ENCODE data around the gene WDR20.
"Not testable (repeated sequence)": the region's sequence is repeated elsewhere in the genome, so short reads cannot be mapped to it uniquely, and the experiment has no call there.

Gene WDR20

DNA sequence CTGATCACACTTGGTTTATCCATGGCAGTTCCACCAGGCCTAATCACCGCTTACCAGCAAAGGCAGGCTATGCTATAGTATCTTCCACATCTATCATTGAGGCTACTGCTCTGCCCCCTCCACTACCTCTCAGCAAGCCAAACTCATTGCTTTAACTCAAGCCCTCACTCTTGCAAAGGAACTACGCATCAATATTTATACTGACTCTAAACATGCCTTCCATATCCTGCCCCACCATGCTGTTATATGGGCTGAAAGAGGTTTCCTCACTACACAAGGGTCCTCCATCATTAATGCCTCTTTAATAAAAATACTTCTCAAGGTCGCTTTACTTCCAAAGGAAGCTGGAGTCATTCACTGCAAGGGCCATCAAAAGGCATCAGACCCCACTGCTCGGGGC is 104.1 kb downstream of the WDR20 start:
- DNase-seq = not testable (repeated sequence)

DNA sequence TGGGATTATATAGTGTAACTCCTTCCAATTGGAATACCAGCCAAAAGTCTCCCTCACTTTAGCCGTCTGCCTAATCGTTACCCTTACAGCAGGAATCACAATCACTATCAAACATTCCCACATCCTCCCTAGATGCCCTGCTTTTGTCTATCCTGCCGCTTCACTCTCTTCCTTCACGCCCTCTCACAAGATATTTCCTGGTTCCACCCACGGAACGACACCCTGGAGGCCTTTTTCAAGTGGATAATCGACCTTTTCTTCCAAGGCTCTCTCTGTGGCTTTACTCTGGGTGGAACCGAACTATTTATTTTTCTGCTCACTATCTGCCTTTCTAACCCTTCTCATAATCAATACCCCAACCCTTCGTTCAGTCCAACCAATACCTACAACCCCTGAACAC is 106.4 kb downstream of the WDR20 start:
- DNase-seq = no peak

DNA sequence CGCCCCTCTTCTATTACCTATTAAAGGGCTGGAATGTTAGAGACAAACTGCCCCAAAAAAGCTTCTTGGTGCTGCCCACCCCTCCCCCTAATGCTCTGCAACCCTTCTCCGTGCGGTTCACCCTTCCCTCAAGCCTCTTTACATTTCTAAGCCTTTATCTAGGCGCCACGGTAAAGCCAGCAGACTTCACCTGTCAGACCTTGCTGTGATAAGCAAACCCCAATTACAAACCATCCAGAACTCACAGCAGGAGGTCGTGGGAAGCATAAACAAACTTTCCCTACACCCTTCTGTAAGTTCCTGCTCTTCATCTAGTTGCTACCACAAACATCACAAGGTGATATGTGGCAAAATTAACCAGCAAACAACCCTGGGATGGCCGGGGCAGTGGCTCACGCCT is 108.4 kb downstream of the WDR20 start:
- DNase-seq = no peak

DNA sequence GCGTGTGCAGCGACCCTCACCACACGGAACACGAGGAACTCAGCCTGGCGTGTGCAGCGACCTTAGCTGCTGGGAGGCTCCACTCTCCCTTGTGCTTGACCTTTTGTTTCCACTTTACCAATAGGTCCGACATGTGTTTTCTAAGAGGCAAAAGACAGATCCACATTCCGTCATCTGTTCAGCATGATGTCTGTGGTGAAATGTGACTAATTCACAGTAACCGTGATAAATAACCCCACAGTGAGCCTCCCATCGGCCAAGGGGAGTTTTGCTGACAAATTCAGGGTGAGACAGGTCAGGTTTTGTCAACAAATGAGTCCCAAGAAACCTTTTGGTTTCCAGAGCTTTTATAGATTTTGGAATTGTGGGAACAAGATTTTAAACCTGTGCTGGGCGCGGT is 109.3 kb downstream of the WDR20 start:
- DNase-seq = no peak

DNA sequence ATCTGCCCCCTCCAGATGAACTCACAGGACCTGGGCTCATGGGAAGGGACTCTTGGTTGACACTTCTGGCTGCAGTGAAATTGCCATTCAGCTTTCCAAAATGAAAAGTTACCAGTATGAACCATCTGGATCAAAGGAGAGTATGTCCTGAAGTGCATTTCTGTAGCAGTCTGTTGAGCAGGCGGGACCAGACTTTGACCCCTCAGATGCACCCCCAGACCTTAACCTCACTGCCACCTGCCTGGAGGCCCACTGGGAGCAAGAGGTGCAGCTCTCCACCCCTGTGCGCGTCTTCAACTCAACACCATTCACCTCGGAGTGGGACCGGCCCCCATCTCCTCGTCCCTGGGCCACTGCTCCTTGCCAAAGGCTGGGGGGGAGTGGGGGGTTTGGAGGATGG is 110.3 kb downstream of the WDR20 start:
- no peak for DNase-seq

DNA sequence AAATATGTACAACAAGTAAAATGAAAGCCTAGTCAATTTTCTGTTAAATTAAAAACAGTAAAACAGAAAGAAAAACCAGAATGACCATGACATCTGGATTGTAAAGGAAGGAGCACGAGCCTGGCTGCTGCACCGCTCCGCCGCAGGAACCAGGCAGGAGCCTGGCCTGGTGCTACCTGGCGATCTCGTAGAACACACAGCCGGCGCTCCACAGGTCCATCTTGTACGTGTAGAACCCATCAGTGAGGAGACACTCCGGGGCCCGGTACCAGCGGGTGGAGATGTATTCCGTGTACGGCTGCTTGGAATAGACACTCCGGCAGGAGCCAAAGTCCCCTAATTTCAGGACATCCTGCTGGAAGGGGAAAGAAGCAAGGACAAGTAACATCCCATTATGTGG is 110.9 kb downstream of the WDR20 start:
- DNase-seq = no peak

DNA sequence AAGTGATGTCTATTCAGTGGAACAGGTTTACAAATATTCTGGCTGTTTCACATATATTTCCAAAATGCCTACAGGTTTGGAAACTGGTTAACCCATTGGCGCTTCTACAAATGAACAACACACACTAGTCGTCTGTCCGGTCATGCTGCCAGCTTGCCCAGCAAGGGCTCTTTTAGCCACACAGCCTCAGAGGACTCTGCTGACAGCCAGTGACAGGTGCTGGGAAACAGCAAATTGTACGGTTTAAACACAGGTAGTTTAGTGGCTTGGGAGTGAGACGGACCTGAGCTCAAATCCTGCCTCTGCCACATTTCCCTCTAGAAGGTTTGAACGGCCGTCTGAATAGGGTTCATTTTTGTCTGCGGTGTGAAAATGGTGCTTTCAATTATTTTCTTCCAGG is 111.5 kb downstream of the WDR20 start:
- no peak for DNase-seq

DNA sequence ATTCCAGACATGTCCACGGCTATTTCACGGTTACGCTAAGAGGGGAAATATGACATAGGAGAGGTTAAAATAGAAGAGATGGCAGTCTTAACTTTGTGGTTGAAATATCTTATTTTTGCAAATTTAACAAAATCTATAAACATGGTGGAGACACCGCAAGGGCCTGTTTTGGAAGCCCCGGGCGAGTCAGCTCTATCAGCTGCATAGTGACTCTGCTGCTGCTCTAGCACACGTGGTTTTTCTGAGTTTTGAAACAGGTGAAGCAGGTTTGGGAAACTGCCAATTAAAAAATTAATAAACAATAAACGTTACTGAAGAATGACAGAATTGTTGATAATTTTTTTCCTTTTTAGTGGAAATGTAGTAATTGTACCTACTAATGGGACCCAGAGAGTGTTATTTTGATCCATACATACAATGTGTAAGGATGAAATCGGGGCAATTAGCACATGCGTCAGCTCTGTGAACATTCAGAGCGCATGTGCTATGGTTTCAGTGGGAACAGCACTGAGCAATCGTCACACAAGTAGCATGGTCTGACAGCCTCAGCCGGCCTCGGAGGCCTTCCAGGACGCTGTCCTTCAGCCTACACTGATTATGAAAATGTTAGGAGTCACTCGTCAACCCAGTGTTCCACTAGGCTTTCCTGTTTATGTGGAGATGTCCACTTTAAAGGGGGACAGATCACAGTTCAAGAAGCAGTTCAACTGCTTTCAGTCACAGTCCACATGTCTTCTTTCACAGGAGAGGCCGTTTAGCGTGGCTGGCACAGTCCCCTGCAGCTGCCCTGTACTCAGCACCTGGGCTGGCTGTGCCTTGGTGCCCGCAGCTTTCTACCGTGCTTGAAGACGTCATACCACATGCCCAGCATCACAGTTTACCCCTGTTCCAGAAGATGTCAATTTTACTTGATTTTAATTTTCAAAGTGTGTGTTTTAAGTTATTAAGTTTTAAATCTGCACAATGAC is 113.4 kb downstream of the WDR20 start:
- no peak for DNase-seq

DNA sequence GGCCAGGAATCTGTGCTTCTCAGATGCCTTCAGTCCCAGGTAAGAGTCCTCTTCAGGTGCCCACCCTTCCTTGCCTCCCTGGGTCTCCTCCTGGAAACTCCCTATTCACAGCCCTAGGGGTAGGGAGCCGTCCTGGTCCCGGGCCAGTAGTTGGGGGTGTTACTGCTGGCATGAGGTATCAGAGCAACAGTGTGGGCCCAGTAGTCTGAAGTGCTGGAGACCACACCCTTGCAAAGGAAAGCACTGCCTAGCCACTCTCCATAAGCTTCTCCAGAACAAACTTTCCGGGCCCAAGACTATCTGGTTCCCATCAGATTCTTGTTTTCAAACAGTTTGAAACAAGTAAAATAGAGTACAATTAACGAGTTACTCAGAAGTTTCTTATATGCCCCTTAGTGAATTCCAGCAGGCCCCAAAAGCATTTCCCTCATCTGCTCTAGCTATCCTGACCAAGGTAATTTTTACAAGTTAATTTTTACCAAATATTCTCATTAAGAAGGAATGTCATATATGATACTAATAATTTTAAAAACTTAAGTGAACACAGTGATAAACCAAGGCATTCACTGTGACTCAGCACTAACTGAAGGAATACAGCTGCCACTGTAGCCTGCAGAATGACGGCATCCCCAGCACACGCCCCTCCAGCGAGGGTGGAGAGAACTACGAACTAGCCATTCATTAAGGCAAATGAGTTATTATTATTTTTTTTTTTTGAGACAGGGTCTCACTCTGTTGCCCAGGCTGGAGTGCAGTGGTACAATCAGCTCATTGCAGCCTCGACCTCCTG is 115.9 kb downstream of the WDR20 start:
- no peak for DNase-seq

DNA sequence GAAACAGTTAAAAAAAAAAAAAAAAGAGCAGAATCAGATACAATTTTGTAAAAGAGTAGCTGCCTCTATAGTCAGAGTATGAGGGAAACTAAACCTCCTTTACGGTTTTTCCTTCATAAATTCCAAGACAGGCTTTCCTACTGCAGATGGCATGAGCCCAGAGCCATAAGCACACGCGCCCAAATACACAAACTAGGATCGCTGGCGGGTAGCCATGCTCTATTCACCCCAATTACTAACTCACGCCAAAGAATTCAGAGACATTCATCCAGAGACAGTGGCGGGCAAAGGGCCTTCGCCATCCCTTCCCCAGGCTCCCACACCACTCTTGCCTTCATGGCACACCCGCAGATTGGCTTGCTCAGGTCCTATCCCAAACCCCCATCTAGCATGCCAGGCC is 117.0 kb downstream of the WDR20 start:
- DNase-seq = no peak

DNA sequence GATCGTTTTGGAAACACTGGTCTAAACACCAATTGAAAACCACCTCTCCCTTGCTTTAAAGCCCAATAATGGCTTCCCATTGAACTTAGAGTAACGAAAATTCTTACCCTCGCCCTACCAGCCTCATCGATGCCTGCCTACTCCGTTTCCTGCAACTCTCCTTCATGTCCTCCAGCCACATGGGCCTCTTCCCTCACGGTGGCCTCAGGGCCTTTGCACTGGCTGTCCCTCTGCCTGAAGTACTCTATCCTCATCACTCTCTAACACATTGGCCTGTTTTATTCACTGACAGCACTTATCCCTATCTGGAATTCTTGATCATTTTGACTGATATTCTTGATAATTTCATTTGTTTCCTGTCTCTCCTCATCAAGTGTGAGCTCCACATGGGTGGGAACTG is 118.4 kb downstream of the WDR20 start:
- DNase-seq = no peak
